HG03520 (cell line): ENCODE data around the gene SYT1.

Experiments used
- ATAC-seq: cut with Tn5 transposase; IDR thresholded peaks from one replicate; pipeline ENCODE4 v1.9.1; 2021; ENCODE audit warnings: mild to moderate bottlenecking, moderate library complexity; ENCODE audit not compliant: unreplicated experiment

The SYT1 gene

DNA sequence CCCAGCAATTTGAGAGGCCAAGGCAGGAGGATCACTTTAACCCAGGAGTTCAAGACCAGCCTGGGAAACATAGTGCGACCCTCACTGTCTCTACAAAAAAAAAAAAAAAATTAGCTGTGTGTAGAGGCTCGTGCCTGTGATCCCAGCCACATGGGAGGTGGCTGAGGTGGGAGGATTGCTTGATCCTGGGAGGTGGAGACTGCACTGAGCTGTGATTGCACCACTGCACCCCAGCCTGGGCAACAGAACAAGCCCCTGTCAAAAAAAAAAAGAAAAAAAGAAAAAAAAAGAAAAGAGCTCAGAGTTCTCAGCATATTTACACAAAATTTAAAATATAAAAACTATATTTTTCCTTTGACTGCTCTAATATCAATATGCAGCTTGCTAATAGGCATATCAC lies 260.8 kb downstream of the SYT1 start:
- ATAC-seq: no peak

- peak; percentile 83 for ATAC-seq
These were observed 262.7 kb downstream of the SYT1 start for GRCh38 chr12:79127271-79127751.

DNA sequence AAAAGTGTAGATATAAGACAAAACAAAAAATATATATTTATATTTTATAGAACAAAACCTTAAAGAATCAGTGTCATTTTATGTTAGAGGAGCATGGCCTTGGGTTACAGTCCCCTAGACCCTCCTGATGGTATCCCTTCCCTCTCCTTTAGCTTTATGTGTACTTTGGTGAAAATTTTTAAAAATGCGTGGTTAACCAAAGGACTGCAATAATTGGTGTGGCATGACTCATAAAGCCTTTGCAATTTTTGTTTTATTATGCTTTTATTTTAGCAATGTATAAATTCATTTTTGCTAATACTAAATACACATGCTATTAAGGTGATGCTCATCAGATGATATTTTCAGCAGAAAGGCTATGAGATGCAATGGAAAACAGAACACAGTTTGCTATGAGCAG lies 264.4 kb downstream of the SYT1 start:
- no peak for ATAC-seq

GRCh38 chr12:79138872-79139271 lies 274.3 kb downstream of the SYT1 start:
- ATAC-seq: no peak

DNA sequence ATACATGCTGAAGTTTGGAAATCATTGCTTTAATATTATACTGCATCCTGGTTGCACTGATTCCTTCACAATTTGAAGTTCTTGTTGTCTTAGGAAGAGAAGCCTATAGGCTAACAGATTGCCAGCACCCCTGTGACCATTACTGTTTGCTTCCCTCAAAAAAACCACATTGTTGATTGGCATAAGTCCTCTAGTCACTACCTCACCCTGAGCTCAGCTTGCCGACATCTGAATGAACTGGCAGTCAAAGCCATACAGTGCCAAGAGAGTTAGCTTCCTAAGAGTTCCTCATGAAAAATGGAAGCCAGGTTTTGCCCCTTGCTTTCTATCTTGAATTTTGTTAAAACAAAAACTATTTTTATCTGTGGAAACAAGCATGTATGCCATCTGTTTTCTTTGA lies 276.1 kb downstream of the SYT1 start:
- no peak for ATAC-seq

GRCh38 chr12:79141776-79142175 lies 277.2 kb downstream of the SYT1 start:
- no peak for ATAC-seq

DNA sequence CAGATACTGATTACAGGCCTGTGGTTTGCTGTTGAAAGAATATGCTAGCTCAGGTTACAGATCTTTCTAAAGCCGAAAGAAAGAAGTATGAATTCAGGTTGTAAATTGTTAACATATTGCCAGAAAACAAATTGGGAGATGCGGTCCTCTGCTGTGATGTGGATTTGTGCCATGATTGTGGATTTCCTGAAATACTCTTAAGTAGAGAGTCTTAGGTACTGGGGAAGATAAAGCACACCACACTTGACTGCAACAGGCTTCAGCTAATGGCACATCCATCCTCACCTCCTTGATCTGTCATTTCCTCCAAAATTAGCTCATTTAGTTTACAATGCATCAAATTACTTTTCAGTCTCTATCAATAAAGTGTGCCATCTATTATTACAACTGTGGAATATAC lies 279.2 kb downstream of the SYT1 start:
- no peak for ATAC-seq

DNA sequence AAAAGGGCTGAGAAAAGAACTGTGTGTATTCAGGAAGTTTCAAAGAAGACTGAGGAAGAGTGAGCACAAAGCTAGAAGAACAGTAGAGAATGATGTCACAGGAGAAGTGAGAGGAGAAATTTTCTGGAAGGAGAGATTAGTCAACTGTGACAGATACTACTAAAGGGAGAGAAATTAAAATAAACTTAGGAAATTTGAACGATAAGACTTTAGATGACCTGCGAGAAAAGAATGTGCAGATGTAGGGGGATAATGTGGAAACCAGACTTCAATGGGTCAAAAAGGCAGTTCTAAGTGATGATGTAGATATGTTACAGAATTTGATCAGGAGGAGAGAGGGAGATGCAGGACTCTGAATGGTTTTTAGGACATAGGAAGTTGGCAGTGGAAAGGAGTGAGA lies 287.4 kb downstream of the SYT1 start:
- no peak for ATAC-seq

DNA sequence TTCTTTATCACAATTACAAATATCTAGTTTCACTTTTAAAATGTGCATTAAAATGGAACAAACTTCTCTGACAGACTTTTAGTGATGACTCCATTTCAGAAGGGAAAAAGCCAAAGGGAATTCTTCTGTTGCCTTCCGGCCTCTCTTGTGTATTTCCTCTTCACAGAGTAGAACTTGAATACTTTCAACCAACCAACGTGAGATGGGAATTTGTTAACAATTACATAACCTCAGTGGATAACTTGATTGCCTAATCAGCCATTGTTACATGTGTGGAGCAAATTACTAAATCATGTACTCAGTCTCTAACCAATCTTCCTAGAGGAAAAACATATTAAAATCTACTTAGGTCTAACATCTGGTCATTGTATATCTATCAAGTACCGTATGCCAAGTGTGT lies 291.1 kb downstream of the SYT1 start:
- no peak for ATAC-seq

DNA sequence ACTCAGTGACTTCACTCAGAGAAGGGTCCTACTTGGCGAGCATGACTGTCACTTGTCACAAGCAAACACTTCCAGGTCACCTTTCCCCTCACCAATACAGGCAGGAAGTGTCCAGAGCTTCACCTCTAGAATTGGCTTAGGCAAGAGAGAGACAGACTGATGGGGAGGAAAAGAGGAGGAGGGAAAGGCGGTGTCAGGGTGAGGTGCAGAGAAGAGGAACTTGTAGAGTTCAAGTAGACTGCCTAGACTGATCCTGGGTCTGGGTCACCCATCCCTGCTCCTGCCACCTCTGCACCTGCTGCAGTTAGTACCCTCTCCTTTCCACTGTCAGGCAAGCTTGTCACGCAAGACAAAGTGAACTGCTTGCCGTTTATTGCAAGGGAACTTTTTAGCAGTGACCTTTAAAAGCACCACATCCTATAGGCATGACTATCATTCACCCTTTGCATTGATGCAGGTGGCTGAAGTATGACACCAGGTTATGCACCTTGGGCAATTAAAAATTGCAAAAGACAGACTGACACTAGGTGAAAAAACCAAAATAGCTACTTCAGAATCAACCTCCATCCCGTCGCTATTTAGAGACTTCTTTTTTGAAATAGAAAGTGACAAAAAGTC lies 292.4 kb downstream of the SYT1 start:
- ATAC-seq: peak; percentile 49

DNA sequence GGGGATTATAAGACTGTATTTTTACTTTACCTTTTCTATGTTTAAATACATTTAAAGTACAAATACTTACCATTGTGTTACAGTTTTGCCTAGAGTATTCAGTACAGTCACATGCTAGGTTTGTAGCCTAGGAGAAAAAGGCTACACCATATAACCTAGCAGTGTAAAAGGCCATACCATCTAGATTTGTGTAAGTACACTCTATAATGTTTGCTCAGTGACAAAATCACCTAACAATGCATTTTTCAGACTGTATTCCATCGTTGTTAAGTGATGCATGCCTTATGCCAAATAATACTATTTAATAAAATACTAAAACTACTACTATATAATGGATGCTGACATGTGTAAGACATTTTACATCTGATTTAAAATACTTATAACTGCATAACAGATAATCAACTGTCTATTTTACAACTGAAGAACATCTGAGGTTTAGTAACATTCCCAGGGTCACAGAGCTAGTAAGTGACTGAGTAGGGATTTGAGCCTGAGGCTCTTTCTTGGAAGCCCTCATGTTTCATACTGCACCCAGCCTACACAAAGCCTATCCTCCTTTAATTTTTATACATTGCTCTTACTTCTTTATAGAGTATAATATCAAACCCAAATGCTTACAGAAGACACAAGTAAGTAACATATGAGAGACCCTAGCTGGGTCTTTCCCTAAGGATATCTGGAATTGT lies 296.8 kb downstream of the SYT1 start:
- no peak for ATAC-seq

DNA sequence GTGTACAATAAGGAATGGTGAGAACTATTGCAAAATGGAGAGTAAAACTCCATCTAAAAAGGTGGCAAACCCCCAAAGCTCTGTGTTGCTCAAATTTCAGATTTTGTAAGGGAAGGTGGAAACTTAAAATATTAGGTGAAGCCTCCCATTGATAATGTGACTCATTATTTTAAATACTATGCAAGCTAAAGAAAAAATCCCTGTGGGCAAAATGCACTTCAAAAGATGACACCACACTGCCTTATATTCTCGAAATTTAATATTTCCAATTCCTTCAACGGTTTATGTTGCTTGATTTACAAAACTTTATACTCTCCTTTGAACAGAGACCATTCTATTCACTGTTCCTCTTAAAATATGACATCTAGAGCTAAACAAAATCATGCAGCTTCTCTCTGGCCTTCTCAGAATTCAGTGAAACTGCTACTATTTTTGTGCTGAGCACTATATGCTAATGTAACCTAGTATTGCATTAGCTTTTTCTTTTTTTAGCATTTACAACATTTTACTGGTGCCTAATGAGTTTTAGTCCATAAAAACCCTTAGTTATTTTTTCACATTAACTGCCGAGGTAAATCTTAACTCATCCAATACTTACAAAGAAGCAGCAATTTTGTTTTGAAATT lies 297.7 kb downstream of the SYT1 start:
- ATAC-seq: no peak

DNA sequence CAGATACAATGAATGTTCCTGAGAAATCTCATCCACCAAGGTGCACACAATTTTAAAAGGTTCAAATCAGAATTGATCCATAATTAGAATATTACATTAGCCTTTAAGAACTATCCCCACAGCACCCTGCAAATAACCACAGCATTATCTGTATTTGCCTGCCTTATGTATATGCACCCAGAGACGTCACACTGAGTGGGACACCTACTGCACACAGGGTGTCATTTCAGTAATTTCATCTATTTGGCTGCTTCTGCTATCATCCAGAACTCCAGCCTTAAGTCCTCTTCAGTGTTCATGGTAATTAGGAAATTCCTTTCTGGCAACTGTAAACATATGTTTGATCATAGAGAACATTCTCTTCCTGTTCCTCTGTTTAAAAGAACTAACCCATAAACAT lies 298.4 kb downstream of the SYT1 start:
- no peak for ATAC-seq

- no peak for ATAC-seq
These were observed 300.3 kb downstream of the SYT1 start for GRCh38 chr12:79164890-79165289.

- no peak for ATAC-seq
These were observed 304.1 kb downstream of the SYT1 start for GRCh38 chr12:79168687-79169086.

DNA sequence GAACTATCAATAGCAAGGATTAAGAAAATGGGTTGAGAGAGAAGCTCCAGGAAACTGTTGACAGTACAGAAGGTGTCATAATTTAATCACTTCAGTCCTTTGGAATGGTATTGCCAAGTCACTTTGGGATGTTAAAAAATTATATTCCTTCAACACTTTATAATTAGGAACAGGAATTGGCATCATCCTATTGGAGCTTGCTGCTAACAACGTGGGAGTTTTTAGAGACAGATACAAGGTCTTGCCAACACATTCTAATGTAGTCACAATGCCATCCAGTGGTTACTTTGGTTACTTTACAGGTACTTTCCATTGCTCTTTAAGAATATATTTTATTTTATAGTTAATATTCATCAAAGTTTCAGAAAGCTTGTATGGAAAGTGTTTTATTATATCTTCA lies 310.1 kb downstream of the SYT1 start:
- ATAC-seq: peak; percentile 78

- ATAC-seq: no peak
These were observed 318.4 kb downstream of the SYT1 start for GRCh38 chr12:79183003-79183402.

DNA sequence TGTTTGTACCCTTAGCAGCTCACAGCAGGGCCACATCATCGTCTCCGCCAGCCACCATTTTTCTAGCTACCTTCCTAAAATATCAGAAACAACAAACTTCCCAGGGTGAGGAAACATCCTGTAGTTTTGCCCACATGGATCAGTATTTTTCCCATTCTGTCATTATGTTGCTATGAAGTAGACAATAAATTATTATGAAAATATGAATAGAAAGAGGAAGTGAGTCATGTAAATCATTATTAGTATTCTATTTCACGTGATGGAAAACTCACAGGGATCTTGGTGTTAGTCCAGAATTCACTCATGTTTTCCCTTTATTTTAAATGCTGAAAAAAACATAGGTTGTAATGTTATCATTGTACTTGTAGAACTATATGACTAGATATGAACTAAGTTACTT lies 319.4 kb downstream of the SYT1 start:
- ATAC-seq: no peak

GRCh38 chr12:79186506-79186905 lies 321.9 kb downstream of the SYT1 start:
- ATAC-seq: no peak

DNA sequence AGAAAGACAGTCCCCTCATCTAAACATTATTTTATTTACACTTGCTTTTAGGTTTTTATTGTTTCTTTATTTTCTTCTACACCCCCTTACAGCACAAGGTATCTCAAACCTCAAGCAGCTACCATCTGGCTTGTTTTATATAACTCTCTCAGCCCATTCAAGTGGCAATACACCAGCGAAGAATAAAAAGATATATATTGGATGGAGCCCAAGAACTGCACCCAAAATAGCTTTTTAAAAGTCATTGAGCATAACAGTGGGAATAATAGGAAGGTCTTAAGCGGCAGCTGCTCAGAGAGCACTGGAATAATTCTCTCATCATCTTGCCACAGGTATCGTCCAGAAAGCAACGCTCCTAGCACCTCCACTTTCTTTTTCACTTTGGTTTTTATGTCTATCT lies 322.5 kb downstream of the SYT1 start:
- no peak for ATAC-seq

DNA sequence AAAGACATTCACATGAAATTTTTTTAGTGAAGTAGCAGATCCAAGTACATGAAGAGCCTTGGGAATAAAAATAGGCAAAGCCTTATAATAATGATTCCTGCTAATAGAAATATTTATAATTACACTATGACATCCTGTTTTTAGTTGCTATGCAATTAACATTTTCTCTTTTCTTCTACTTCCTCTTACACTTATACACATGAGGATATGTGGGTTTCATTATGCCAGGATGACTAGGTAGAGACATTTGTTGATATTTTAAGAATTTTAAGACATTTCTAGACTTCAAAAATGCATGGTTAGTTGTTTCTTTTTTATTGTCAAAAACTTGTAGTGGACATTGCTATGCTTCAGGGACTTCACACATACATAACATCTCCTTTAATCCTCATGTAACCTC lies 326.8 kb downstream of the SYT1 start:
- peak; percentile 75 for ATAC-seq

DNA sequence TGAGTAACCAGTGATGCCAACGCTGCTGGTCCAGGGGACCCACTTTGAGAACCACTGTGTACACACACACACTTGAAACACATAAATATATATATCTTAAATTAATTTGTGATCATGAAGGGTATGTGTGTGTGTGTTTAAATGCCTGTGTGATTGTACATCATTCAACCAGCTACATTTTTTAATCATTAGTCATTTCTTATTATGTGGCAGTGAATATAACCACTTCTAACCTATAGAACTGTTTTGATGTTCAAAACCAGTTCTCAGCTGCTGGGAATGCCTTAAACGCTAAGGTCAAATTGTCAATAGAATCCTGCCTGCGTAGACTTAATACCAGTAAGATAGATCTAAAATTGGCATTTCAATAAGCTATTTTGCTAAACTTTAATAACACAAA lies 330.0 kb downstream of the SYT1 start:
- no peak for ATAC-seq
